GM13976 (cell line): ENCODE data around the gene WDCP.
"Not testable (repeated sequence)": the region's sequence is repeated elsewhere in the genome, so short reads cannot be mapped to it uniquely, and the experiment has no call there.

Experiments
- DNase-seq: peaks from one replicate; pipeline ENCODE4 v3.0.0; 2012; ENCODE audit warnings: low spot score
- CTCF ChIP-seq: IDR thresholded peaks from 2 replicates; pipeline ENCODE4 v1.5.1; 2012; ENCODE audit warnings: borderline replicate concordance, mild to moderate bottlenecking; ENCODE audit not compliant: insufficient read depth; ENCODE audit errors: extremely low read depth, missing control alignments, control extremely low read depth
- in situ Hi-C: fragments of 300-500 bp; cut with MboI; formaldehyde crosslinking; loops from one replicate; pipeline ENCODE4 v1.12.0; 2022; ENCODE audit warnings: low sequenced_read_pairs, mixed read lengths, inconsistent platforms; ENCODE audit not compliant: unreplicated experiment

Gene WDCP

GRCh38 chr2:24016376-24016761, 30.8 kb downstream of the WDCP start:
- no peak for TF ChIP-seq CTCF
- DNase-seq: peak; percentile 23
- in situ Hi-C loops: no loop called here

- DNase-seq: peak; percentile 22
- TF ChIP-seq CTCF: no peak
- in situ Hi-C loops: no loop called here
Observed at GRCh38 chr2:24015562-24016375, 31.4 kb downstream of the WDCP start.

DNA sequence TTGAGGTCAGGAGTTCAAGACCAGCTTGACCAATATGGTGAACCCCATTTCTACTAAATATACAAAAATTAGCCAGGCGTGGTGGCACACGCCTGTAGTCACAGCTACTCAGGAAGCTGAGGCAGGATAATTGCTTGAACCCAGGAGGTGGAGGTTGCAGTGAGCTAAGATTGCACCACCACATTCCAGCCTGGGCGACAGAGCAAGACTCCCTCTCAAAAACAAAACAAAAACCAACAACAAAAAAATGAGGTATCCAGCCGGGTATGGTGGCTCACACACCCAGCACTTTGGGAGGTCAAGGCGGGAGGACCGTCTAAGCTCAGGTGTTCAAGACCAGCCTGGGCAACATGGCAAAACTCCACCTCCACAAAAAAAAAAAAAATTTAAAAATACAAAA, 32.3 kb downstream of the WDCP start:
- DNase-seq, in situ Hi-C loops: not testable (repeated sequence)

- in situ Hi-C loops: no loop called here
- TF ChIP-seq CTCF: no peak
- no peak for DNase-seq
Observed at GRCh38 chr2:24012521-24013188, 34.5 kb downstream of the WDCP start.

DNA sequence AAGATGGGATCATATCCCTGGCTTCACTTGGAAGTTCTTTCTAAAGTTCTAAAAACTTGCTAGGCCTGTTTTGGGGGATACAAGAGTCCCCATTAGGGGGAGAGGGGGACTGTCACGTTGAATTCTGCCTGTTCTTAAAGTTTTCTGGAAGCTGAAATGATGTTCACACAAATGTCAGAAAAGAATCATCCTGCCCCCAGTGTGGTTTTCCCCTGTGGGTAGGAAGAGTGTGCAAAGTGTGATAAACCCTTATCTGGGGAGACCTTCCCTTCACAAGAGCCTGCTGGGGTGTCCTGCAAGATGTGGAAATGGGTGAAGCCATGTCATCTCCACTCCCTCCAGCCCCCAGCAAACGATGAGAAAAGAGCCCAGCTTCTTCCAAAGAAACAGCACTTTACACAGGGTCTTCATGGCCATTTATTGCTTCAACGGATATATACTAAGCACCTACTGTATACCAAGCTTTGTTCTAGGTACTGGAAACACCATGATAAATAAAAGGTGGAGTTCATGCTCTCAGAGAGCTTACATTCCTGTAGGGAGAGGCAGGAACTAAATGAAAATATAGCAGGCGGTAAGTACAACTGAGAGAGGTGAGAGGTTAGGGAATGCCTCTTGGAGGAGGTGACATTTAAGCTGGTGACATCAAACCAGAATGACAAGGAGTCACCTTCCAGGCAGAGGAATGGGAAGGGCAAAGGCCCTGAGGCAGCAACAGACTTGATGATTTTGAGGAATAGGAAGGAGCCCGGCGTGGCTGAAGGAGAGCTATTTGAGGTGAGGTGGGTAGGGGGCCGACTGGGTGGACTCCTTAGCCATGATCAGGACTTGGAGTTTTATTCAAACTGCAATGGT, 35.7 kb downstream of the WDCP start:
- no peak for DNase-seq
- no peak for TF ChIP-seq CTCF
- in situ Hi-C loops: no loop called here

DNA sequence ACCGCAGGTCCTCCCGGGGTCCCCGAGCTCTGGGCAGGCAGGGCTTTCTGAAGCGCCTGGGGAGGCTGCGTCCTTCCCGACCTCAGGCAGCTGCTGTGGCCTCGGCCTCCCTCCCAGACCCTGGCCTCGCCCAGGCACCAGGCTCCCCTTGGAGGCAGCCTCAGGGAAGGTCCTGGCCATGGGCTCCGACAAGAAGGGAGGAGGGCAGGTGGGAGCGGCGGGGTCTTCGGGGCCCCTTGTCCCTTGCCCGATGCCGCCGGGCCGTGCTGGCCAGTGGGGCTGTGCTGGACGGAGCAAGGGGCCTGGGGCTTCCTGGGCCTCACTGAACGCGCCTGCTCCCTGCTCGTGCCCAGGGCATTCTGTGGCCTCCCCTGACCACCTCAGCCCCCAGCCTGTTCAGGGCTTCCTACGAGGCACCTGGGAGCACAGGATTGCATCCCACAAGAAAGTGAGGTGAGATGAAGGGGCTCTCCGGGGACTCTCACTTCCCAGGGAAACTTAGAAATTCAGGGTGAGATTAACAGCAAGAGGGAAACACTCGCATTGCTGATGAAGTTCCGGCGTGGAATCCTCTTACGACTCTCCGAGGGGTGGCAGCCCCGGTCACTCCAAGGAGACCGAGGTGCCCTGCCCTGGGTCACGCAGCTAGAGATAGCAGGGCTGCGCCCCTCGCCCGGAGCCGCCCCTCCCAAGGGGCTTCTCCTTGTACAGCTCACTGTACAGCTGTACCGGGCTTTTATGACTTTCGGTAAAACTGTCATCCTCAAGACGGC, 36.5 kb downstream of the WDCP start:
- TF ChIP-seq CTCF: no peak
- in situ Hi-C loops: no loop called here

More for the DNA sequence above, 36.5 kb downstream of the WDCP start:
- no peak for DNase-seq
